Activated CD4-positive, alpha-beta T cell treated with anti-CD3 and anti-CD28 coated beads, Interleukin-2, amount 50 U/mL, for 1 hour (primary cell): ENCODE results near the gene YIPF3.
"Not testable (repeated sequence)": the region's sequence is repeated elsewhere in the genome, so short reads cannot be mapped to it uniquely, and the experiment has no call there.

Experiments used
- DNase-seq: peaks from one replicate; pipeline ENCODE4 v3.0.0-alpha.2; 2020

The YIPF3 gene

GRCh38 chr6:43509142-43509983 is 7.4 kb downstream of the YIPF3 start:
- DNase-seq = no peak

DNA sequence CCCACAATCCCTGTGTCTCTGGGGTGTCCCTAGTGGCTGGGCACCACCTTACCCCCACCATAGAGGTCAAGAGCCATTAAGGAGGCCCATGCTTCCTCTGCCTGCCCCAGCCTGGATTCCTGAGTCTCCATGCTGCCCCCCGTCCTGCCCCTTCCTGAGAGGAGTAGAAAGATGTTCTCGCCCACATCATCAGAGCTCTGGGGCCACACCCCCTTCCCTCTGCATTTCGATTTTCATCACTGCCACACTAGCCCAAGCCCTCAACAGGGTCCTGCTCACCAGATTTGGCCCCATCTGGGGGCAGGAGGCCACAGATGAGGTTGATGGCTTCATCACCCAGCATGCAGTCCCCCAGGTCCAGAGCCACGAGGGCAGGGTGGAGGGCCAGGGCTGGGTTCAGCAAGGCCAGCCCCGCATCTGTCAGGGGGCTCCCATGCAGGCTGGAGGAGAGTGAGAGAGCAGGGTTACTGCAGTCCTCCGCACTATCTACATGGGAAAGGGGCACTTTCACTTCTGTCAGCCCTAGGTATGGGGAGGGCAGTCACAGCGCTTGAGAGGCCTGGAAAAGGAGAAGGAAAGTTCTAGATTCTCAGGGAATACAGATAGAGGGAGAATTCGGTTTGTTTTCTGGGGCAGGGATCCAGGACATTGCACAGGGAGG is 8.1 kb downstream of the YIPF3 start:
- DNase-seq = no peak

GRCh38 chr6:43506667-43507471 is 9.9 kb downstream of the YIPF3 start:
- DNase-seq = peak; percentile 76

GRCh38 chr6:43506171-43506570 is 10.6 kb downstream of the YIPF3 start:
- no peak for DNase-seq

DNA sequence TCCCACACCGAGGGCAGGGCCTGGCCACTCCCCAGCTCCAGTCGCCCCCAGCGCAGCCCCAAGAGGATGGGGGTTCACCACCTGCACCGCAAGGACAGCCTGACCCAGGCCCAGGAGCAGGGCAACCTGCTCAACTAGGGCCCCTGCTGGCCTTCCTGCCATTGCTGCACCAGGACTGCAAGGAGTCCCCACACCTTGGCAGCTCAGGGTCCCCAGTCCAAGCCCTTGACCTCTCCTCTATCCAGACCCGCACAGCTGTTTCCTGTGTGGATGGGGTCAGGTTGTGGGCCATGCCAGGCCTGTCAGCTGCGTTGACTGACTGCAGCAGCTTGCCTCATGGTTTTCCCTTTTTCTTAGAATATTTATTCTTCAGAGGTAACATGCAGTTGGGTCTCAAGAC is 11.0 kb downstream of the YIPF3 start:
- DNase-seq = no peak

GRCh38 chr6:43504756-43505593 is 11.8 kb downstream of the YIPF3 start:
- no peak for DNase-seq

DNA sequence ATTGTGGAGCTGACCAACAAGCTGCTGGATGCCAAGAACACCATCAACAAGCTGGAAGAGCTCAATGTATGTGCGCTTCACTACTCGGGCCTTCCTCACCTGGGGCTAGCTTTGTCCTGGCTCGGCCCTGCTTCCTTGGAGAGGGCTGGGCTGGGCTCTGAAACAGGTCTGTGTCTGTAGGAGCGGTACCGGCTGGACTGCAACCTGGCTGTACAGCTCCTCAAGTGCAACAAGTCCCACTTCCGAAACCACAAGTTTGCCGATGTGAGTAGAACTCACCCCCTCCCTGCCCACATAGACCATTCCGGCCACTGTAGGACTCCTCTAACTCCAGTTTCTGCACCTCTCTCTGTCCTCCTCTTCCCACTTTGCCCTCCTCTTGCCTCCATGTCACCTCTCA is 13.3 kb downstream of the YIPF3 start:
- DNase-seq = no peak

GRCh38 chr6:43502666-43503065 is 14.1 kb downstream of the YIPF3 start:
- DNase-seq = no peak

GRCh38 chr6:43500921-43501320 is 15.8 kb downstream of the YIPF3 start:
- no peak for DNase-seq

GRCh38 chr6:43499028-43499815 is 17.5 kb downstream of the YIPF3 start:
- no peak for DNase-seq

DNA sequence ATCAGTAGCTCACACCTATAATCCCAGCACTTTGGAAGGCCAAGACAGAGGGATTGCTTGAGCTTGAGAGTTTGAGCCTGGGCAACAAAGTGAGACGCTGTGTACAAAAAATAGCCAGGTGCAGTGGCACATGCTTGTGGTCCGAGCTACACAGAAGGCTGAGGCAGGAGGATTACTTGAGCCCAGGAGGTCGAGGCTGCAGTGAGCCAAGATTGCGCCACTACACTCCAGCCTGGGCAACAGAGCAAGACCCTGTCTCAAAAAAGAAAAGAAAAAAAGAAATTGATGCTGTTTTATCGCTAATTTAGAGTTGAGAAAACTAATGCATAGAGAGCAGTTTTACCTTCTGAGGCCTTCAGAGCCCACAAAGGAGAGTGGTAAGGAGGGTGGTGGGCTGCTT is 18.4 kb downstream of the YIPF3 start:
- DNase-seq = not testable (repeated sequence)

- no peak for DNase-seq
Observed at GRCh38 chr6:43497689-43498088, 19.0 kb downstream of the YIPF3 start.

- no peak for DNase-seq
Observed at GRCh38 chr6:43497129-43497396, 19.7 kb downstream of the YIPF3 start.

GRCh38 chr6:43496370-43497128 is 20.2 kb downstream of the YIPF3 start:
- no peak for DNase-seq

DNA sequence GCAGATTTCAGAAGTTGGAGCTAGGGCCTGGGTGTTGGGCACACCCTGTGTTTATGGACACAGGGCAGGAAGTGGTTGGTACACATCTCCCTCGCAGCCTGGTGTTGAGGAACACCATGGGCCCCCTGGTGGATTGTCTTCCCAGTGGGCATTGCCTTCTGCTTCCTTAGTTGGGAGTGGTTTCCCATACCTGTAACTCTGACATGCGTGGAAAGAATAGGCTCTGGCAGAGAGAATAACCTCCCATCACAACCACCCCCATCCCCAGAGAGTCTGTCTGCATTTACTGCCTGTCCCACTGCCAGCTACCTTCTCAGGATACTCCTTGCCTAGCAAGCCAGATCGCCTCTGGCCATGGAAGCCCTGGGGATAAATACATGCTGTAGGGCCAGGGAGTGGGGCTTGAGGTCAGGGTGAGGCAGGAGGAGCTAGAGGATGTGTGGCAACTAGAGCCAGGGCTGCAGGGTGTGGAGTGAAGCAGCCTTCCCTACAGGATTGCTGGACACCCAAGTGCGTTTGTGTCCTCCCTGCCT is 21.3 kb downstream of the YIPF3 start:
- no peak for DNase-seq

GRCh38 chr6:43494766-43495165 is 22.0 kb downstream of the YIPF3 start:
- DNase-seq = no peak

DNA sequence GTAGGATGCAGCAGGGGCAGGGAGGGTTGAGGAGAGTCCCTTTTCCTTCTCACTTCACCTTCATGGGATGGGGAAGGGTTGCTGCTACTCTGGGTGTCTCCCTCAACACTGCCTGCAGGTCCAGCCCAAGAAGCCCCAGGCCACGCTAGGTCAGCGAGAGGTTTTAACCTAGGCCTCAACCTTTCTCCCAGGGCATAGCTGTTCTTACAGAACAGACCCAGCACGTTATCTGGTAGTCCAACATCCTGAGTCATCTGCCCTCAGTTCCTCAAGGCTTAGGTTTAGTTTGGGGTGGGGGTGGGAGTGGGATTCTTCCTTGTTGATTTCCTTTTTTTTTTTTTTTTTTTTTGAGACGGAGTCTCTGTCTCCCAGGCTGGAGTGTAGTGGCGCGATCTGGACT is 22.4 kb downstream of the YIPF3 start:
- no peak for DNase-seq

GRCh38 chr6:43493833-43494232 is 22.9 kb downstream of the YIPF3 start:
- no peak for DNase-seq

GRCh38 chr6:43493230-43493629 is 23.5 kb downstream of the YIPF3 start:
- no peak for DNase-seq

- DNase-seq = no peak
Observed at GRCh38 chr6:43492673-43493072, 24.1 kb downstream of the YIPF3 start.
